OCI-LY3 (cell line): ENCODE measurements around the gene ASL.
"Not testable (repeated sequence)": the region's sequence is repeated elsewhere in the genome, so short reads cannot be mapped to it uniquely, and the experiment has no call there.

Experiments used
- H2AFZ ChIP-seq: fragments of 200-600, 300-600 bp; shearing (Covaris generic); 2 replicates; pipeline ENCODE4 v1.6.0; 2014; ENCODE audit warnings: antibody characterized with exemption, low read depth, low read length
- H3K27ac ChIP-seq: fragments of 200-600, 300-600 bp; sonication (generic); 2 replicates; pipeline ENCODE4 v1.5.1; 2014; ENCODE audit warnings: mild to moderate bottlenecking, low read length, moderate library complexity, mixed read lengths
- H3K27me3 ChIP-seq: fragments of 200-600, 300-600 bp; sonication (generic); 2 replicates; pipeline ENCODE4 v1.6.1; 2014; ENCODE audit warnings: low read depth, low read length, mixed read lengths
- H3K36me3 ChIP-seq: fragments of 200-600, 300-600 bp; sonication (generic); replicated peaks from 2 replicates; pipeline ENCODE3; 2014; ENCODE audit warnings: low read depth, low read length, mixed read lengths
- H3K4me1 ChIP-seq: fragments of 300-600, 200-600 bp; sonication (generic); 2 replicates; pipeline ENCODE4 v1.6.1; 2014; ENCODE audit warnings: low read length, mixed read lengths
- H3K4me2 ChIP-seq: fragments of 200-600, 300-600 bp; sonication (generic); 2 replicates; pipeline ENCODE4 v1.6.1; 2014; ENCODE audit warnings: low read length, mixed read lengths
- H3K4me3 ChIP-seq: fragments of 300-600, 200-600 bp; sonication (generic); 2 replicates; pipeline ENCODE4 v1.5.1; 2014; ENCODE audit warnings: antibody characterized with exemption, mild to moderate bottlenecking, low read length, moderate library complexity
- H3K79me2 ChIP-seq: fragments of 300-600, 200-600 bp; shearing (Covaris generic); 2 replicates; pipeline ENCODE4 v1.6.1; 2014; ENCODE audit warnings: mild to moderate bottlenecking, low read length, mixed read lengths
- H3K9ac ChIP-seq: fragments of 300-600, 200-600 bp; shearing (Covaris generic); 2 replicates; pipeline ENCODE4 v1.6.0; 2014; ENCODE audit warnings: mild to moderate bottlenecking, low read length, moderate library complexity
- H3K9me3 ChIP-seq: fragments of 200-600, 300-600 bp; shearing (Covaris generic); 2 replicates; pipeline ENCODE4 v1.6.1; 2014; ENCODE audit warnings: low read length, mixed read lengths; ENCODE audit not compliant: insufficient read depth
- H4K20me1 ChIP-seq: fragments of 200-600, 300-600 bp; sonication (generic); 2 replicates; pipeline ENCODE4 v1.6.1; 2016; ENCODE audit warnings: low read length, mixed read lengths; ENCODE audit not compliant: insufficient read depth
- EZH2phosphoT487 ChIP-seq: fragments of 200-600 bp; shearing (Covaris generic); IDR thresholded peaks from 2 replicates; pipeline ENCODE4 v1.6.1; 2018; ENCODE audit warnings: antibody characterized with exemption, mixed run types, low read depth
- TF ChIP-seq, protein P1 (sequence below): fragments of 200-600, 300-600 bp; sonication (generic); IDR thresholded peaks from 2 replicates; pipeline ENCODE4 v1.5.1; 2014; ENCODE audit warnings: antibody characterized with exemption, low read length, low read depth

Gene ASL

DNA sequence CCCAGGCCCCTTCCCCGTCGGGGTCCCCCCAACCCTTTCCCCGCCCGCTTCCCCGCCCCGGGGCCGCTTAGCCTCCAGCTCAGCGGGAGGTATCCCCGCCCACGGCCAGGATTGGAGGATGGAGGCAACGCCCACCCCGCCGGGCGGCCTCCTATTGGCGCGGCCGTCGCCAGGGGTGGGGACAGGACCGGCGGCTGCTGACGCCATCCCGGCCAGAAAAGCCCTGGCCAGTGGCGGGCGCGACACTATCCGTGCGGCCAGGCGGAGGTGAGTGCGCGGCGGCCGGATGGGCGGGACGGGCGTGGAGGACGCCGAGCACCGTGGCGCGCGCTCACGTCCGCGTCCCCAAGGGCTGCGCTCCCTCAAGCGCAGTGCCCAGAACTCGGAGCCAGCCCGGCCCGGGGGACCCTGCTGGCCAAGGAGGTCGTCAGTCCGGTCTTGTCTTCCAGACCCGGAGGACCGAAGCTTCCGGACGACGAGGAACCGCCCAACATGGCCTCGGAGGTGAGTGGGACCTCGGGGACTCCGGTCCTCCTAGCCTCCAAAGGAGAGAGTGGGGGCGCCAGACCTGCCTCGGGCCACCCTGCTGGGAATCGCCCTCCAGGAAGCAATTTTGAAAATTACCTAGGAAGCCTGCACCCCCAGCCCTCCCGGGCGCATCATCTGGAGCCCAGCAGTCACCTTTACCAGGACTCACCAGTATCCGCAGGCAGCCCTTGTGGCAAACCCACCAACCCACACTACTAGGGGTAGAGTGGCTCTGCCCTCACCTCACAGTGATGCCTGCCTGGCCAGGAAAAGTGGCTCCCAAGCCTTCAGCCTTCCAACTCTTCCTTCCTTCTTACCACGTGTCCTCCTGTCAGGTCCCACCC, at the start of gene ASL:
Gene ASL (plus strand): TSS at position 230 of the 872 bp plus-strand sequence. CDS start 263 bp downstream, at position 493.
- peak within 1 kb of the TSS; percentile 69 for H3K9ac ChIP-seq
- H4K20me1 ChIP-seq: no peaks in the 10 kb centered on the region
- no peaks in the 10 kb centered on the region for H3K36me3 ChIP-seq
- no peak for TF ChIP-seq EZH2phosphoT487
- TF ChIP-seq, protein P1, sequence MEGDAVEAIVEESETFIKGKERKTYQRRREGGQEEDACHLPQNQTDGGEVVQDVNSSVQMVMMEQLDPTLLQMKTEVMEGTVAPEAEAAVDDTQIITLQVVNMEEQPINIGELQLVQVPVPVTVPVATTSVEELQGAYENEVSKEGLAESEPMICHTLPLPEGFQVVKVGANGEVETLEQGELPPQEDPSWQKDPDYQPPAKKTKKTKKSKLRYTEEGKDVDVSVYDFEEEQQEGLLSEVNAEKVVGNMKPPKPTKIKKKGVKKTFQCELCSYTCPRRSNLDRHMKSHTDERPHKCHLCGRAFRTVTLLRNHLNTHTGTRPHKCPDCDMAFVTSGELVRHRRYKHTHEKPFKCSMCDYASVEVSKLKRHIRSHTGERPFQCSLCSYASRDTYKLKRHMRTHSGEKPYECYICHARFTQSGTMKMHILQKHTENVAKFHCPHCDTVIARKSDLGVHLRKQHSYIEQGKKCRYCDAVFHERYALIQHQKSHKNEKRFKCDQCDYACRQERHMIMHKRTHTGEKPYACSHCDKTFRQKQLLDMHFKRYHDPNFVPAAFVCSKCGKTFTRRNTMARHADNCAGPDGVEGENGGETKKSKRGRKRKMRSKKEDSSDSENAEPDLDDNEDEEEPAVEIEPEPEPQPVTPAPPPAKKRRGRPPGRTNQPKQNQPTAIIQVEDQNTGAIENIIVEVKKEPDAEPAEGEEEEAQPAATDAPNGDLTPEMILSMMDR: peak; percentile 23; the same call in 1 of the 2 replicates
- H3K4me1 ChIP-seq: peaks cover 10% of the 10 kb centered on the region
- peak within 1 kb of the TSS; percentile 83 for H3K4me3 ChIP-seq
- peak within 1 kb of the TSS; percentile 92 for H3K4me2 ChIP-seq
- H3K79me2 ChIP-seq: peaks cover 8% of the 10 kb centered on the region; the same call in 1 of the 2 replicates
- H3K9me3 ChIP-seq: no peaks in the 10 kb centered on the region
- H3K27me3 ChIP-seq: no peaks in the 10 kb centered on the region
- peak within 1 kb of the TSS; percentile 89 for H2AFZ ChIP-seq
- no peak within 1 kb of the TSS for H3K27ac ChIP-seq

DNA sequence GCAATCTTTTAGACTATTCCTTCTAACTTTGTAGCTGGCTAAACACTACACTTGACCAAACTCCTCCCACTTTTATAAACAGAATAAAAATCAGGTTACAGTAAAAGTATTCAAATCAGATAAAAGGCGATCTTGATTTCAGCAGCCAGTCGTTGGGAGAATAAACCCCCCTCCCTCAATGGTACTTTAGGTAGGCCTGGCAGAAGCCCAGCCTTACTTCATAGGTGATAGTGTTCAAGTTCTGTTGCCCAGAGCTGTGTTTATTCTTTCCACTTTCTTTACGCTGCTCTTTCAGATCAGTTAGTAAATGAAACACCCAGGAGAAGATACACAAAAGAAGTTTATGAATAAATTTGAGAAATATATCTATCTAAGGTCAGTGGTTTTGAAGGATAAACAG, 47.3 kb upstream of the ASL start:
- not testable (repeated sequence) for H3K4me1 ChIP-seq, H3K27ac ChIP-seq, H2AFZ ChIP-seq, H3K27me3 ChIP-seq, H3K79me2 ChIP-seq, H3K4me3 ChIP-seq, H3K36me3 ChIP-seq, H3K9ac ChIP-seq, H4K20me1 ChIP-seq, H3K9me3 ChIP-seq, H3K4me2 ChIP-seq

DNA sequence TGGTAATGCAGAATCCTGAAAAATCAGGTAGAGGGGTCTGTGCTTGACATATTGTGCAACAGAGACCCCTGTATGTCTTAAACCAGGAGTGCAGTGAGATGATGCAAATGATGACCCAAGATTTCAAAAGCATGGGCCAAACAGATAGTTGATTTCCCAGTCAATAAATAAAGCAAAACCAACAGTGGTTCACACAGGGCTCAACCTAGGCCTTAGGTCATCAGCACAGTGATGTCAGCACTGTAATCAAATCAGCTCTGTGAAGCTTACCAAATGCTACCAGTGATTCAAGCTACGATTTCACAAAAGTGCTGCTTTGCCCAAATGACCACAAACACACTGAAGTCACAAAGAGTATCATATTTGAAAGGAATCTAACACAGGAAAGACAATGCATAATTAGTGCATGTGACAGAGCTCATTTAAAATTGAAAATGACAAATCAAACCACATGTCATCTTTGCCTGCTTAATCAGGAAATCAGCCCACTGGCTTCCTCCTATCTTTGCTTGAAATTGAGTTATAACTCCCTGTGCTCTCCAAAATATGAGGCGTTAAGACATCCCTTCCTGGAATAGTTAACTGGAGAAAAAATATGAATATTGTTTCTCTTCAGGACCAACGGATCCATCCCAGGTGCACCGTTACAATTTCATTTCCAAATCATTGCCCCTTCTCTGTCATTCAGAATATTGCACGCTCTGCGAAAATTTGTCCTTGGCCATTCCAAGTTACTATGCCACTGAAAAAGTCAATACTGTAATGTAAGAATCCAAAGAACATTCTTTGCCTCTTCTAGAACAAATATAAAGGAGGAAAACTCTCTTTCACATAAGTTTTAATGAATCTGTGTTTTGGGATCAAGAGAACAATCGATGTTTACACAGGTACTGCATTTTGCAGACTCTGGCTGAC, 41.9 kb upstream of the ASL start:
- H3K79me2 ChIP-seq: no peaks in the 10 kb centered on the region
- H3K36me3 ChIP-seq: no peaks in the 10 kb centered on the region
- no peak overlapping the region for H3K4me2 ChIP-seq
- no peaks in the 10 kb centered on the region for H3K4me1 ChIP-seq
- no peak overlapping the region for H3K27ac ChIP-seq
- H3K27me3 ChIP-seq: no peaks in the 10 kb centered on the region
- no peak overlapping the region for H3K9ac ChIP-seq
- no peaks in the 10 kb centered on the region for H4K20me1 ChIP-seq
- TF ChIP-seq, protein P1: no peak
- TF ChIP-seq EZH2phosphoT487: no peak
- no peak overlapping the region for H2AFZ ChIP-seq
- H3K4me3 ChIP-seq: no peak overlapping the region
- H3K9me3 ChIP-seq: no peaks in the 10 kb centered on the region

DNA sequence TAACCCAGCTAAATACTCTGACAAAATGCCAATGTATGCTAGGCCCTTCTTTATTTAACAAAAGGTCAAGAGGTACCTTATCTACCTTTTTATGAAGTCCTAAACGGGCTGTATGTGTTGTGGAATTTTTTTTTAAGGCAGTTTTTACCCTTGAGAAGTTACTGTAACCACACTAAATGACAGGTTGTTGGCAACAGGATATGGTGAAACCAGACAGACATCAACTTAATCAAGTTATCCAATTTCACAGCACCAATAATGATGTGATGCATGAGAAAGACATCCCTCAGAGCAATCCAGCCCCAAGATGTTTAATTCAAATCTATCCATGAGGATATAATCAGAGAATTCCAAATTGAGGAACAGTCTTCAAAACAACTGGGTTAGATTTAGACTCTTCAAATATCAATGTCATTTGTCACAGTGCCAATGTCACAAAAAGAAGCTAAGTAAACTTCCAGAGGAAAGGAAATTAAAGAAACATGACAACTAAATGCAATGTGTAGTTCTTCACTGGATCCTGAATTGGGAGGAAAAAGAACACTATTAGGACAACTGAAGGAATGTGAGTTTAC, 41.1 kb upstream of the ASL start:
- not testable (repeated sequence) for H3K9ac ChIP-seq, H3K4me2 ChIP-seq, H3K36me3 ChIP-seq, H3K27me3 ChIP-seq, H2AFZ ChIP-seq, H3K27ac ChIP-seq, H3K79me2 ChIP-seq, H4K20me1 ChIP-seq, H3K4me1 ChIP-seq, H3K9me3 ChIP-seq, H3K4me3 ChIP-seq
